ENCODE results near the gene GANAB.
A peak's percentile ranks its signal among the peaks of the same experiment; 100 is the strongest.

DNA sequence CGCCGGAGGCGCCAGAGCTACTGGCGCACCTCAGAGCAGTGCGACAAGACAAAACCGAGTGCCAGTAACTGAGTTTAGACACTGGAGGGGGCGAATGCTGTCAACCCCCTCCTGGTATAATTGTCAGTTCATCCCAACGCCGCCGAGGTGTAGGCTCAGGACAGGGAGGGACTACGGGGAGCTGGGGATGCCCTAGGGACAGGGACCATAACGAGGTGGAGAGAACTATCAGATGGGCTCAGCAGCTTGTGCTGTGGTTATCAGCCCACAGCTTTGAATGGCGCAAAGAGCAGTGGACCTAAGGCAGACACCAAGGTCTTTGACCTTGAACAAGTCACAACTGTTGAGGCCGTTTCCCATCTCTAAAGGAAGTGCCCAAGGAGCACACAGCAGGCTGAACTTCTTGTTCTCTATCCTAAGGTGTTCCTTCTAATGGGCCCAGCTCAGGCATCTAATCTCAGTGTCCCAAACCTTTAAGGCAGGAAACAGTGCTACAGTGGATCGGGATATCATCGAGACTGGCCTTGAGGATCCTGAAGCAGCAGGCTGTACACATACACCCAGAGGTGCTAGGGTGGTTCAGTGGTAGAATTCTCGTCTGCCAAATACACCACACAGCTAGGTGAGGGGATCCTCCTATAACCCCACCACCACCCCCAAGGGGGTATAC lies 54.1 kb downstream of the GANAB start:
- TF ChIP-seq, protein P1, sequence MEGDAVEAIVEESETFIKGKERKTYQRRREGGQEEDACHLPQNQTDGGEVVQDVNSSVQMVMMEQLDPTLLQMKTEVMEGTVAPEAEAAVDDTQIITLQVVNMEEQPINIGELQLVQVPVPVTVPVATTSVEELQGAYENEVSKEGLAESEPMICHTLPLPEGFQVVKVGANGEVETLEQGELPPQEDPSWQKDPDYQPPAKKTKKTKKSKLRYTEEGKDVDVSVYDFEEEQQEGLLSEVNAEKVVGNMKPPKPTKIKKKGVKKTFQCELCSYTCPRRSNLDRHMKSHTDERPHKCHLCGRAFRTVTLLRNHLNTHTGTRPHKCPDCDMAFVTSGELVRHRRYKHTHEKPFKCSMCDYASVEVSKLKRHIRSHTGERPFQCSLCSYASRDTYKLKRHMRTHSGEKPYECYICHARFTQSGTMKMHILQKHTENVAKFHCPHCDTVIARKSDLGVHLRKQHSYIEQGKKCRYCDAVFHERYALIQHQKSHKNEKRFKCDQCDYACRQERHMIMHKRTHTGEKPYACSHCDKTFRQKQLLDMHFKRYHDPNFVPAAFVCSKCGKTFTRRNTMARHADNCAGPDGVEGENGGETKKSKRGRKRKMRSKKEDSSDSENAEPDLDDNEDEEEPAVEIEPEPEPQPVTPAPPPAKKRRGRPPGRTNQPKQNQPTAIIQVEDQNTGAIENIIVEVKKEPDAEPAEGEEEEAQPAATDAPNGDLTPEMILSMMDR (IDR thresholded peaks at IDR 0.05; ENCODE audit: low read depth, low read length), result peak; percentile 17
- TF ChIP-seq POLR2A (IDR thresholded peaks at IDR 0.05; ENCODE audit: extremely low read depth, insufficient read length) (no peak), MYC (IDR thresholded peaks at IDR 0.05; ENCODE audit: low read depth, low read length) (no peak)
